ENCODE measurements around the gene PDE3A.
"Not testable (repeated sequence)": the region's sequence is repeated elsewhere in the genome, so short reads cannot be mapped to it uniquely, and the experiment has no call there.

PDE3A gene

DNA sequence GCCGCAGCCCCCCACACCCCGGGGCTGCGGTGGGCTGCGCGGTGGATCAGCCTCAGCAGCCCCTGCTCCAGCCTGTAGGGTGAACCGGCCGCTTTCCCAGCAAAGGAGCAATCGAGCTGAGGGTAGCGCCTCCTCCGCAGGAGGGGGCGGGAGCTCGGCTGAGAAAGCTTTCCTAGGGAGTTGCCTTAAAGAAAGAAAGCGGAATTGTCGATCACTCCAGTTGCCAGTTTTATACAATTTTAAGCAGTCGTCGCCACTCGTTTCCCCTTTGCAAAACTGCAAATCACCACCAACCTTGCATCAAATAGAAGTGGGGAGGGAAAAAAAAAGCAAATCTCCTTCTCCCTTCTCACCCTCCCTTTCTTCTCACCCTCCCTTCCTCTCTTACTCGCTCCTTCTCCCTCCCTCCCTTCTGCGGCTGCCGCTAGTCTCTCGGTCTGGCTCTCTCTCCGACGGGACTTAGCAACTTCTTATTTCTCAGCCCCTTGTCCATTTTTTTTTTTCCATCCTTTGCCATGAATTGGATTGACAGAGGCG, at the start of gene PDE3A:
Gene PDE3A, plus strand, starts transcription at position 424 of the 537 bp plus-strand sequence. CDS start 748 bp downstream, outside the sequence.
- peak; percentile 88 for DNase-seq (ENCODE audit: low read depth)
- peak within 1 kb of the TSS; percentile 80 for H3K4me3 ChIP-seq (replicated peaks; ENCODE audit: low read depth, low read length)
- TF ChIP-seq, protein P1, sequence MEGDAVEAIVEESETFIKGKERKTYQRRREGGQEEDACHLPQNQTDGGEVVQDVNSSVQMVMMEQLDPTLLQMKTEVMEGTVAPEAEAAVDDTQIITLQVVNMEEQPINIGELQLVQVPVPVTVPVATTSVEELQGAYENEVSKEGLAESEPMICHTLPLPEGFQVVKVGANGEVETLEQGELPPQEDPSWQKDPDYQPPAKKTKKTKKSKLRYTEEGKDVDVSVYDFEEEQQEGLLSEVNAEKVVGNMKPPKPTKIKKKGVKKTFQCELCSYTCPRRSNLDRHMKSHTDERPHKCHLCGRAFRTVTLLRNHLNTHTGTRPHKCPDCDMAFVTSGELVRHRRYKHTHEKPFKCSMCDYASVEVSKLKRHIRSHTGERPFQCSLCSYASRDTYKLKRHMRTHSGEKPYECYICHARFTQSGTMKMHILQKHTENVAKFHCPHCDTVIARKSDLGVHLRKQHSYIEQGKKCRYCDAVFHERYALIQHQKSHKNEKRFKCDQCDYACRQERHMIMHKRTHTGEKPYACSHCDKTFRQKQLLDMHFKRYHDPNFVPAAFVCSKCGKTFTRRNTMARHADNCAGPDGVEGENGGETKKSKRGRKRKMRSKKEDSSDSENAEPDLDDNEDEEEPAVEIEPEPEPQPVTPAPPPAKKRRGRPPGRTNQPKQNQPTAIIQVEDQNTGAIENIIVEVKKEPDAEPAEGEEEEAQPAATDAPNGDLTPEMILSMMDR (IDR thresholded peaks at IDR 0.05; ENCODE audit: low read length, missing control alignments) = peak; percentile 32

DNA sequence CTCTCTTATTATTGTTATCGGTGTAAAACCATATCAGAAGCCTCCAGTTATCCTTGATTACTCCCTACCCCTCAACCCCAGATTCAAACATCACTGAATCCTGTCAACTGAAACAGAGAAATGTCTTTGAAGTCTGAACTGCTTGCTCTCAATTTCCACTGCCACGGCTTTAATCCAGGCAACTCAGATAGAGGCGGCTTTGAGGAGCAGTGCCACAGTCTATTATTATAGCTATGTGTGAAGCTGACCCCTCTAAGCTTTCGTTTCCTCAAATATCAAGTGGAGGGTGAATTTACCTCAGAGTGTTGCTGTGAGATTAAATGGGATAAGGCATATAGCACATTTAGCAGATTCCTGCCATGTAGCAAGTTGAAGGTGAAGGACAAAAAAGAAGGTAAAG, 49.0 kb upstream of the PDE3A start:
- no peak overlapping the region for H3K4me3 ChIP-seq (replicated peaks; ENCODE audit: low read depth, low read length)
- TF ChIP-seq, protein P1 (IDR thresholded peaks at IDR 0.05; ENCODE audit: low read length, missing control alignments) = no peak
- DNase-seq (ENCODE audit: low read depth) = no peak

DNA sequence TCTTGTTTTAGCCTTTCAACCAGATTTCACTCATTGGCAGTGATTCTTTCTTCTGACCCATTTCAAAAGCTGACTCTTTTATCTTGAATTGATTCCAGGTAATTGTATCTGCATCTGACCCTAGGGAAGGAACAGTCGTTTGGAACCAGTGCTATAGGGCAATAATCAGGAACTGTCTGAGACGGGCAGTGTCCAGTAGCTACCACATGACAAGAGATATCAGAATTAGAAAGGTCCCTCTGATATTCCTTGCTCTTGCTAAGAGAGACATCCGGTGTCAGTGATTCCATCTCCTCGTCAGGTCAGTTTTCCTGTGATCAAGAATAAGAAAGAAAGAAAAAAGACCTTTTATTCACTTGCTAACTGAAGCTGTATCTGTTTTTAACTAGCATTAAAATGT, 47.8 kb upstream of the PDE3A start:
- TF ChIP-seq, protein P1 (IDR thresholded peaks at IDR 0.05; ENCODE audit: low read length, missing control alignments) = no peak
- no peak for DNase-seq (ENCODE audit: low read depth)
- H3K4me3 ChIP-seq (replicated peaks; ENCODE audit: low read depth, low read length) = no peak overlapping the region

DNA sequence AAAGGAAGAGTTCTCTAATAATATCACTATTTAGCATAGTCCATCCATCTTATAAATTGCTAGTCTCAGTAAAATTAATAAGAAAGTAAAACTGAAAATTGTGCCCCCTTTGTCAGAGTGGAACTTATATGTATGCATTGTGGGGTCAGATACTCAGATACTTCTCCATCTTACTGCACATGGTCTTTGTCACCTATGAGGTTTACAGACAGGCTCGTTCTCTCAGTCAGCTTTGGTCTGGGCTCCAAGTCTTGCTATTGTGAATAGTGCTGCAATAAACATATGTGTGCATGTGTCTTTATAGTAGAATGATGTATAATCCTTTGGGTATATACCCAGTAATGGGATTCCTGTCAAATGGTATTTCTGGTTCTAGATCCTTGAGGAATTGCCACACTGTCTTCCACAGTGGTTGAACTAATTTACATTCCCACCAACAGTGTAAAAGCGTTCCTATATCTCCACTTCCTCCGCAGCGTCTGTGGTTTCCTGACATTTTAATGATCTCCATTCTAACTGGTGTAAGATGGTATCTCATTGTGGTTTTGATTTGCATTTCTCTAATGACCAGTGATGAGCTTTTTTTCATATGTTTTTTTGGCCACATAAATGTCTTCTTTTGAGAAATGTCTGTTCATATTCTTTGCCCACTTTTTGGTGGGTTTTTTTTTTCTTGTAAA, 37.4 kb upstream of the PDE3A start:
- DNase-seq (ENCODE audit: low read depth); H3K4me3 ChIP-seq (replicated peaks; ENCODE audit: low read depth, low read length): not testable (repeated sequence)

DNA sequence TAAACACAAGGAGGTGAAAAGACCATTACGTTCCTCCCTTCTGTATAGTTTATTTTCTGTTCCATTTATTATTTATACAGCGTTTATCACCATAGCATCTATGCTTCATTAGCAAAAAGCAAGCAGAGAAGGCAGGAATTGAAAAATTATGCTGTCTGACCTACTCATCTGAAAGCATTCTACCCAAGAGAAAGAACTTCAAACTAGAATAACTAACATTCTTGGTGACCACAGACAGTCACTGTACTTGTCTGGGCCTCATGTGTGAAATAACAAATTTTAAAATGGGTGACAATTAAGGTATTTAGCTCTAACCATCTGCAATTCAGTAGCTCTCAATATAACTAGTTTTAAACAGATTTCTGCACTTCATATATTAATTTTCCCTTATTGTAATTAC, 29.3 kb upstream of the PDE3A start:
- TF ChIP-seq, protein P1 (IDR thresholded peaks at IDR 0.05; ENCODE audit: low read length, missing control alignments) = no peak
- DNase-seq (ENCODE audit: low read depth) = no peak
- no peak overlapping the region for H3K4me3 ChIP-seq (replicated peaks; ENCODE audit: low read depth, low read length)

DNA sequence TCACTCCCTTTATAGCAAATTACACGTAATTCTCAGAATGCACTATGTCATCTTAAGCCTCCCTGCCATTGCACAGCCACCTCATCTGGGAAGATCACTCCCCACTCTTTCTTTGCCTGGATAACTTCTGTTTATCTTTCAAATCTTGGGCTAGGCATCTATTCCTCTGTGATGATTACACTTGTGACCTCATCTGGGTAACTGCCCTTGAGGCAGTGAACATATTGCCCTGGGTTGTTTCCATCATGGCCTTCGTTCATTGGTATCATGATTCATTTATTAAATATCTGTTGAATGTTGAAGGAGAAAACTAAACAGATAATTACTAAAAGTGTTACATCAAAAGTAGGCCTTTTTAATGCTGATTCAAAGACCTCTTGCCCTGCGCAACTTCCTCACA, 26.2 kb upstream of the PDE3A start:
- H3K4me3 ChIP-seq (replicated peaks; ENCODE audit: low read depth, low read length) = no peak overlapping the region
- TF ChIP-seq, protein P1 (IDR thresholded peaks at IDR 0.05; ENCODE audit: low read length, missing control alignments) = no peak
- no peak for DNase-seq (ENCODE audit: low read depth)

DNA sequence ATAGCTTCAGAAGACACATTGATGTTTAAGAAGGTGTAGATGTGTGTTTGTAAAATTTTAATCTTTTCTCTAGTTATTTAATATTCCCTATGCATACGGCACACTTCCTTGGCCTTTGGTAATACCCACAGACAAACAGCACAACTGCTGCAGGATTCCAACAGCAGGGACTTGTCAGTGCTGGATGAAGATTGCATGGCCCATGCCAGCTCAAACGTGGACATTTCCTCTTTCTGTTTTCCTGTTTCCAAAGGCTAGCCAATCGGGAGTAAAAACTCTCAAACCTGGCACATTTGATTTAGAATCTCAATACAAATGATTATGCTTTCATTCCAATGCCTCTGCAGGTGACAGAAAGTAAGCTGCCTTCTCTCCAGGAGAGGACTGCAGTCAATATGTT, 22.5 kb upstream of the PDE3A start:
- TF ChIP-seq, protein P1 (IDR thresholded peaks at IDR 0.05; ENCODE audit: low read length, missing control alignments) = no peak
- no peak overlapping the region for H3K4me3 ChIP-seq (replicated peaks; ENCODE audit: low read depth, low read length)
- DNase-seq (ENCODE audit: low read depth) = peak; percentile 18

Data from fibroblast of pulmonary artery (primary cell).